ACHN (cell line): ENCODE measurements around the gene ARHGAP15.

Experiments
- DNase-seq: peaks from one replicate; pipeline ENCODE4 v3.0.0-alpha.2; 2015
- in situ Hi-C: cut with HindIII; loops from 2 replicates; pipeline ENCODE4 v1.10.0; 2017; ENCODE audit warnings: low sequenced_read_pairs, low pct_ligation_motif_present, low pct_unique_long_range_greater_than_20kb

Gene ARHGAP15

DNA sequence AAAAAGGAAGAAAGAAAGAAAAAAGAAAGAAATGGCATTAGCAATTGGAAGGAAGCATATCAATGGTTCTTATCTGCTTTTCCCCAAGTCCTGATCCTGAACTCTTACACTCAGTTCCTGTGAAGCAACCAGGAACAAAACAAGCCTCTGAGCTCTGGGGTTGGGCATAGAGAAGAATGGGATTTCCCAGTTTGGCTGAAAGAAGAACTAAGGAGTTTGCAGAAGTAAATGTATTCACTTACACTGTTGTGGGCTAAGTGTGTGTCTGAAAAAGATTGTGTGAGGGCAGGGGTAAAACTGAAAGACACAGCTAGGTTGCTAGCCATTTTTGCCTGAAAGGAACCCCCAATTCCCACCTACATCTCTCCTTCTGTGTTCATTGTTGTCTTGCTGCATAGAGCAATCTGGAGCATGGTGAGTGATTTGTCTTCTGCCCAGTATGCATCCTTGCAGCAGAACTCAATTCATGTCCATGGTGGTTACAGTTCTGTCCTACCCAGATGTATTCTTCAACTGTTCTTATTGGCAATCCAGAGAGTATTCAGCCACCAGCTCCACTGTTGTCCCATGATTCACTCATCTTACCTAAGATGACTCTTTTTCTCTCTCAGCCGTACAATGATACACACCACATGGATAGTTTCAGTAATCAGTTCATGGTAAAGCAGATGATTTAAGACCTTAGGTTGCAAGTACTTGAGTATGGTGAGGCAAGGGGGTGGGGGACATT, 348.7 kb downstream of the ARHGAP15 start:
- in situ Hi-C loops, result no loop called here
- no peak for DNase-seq

DNA sequence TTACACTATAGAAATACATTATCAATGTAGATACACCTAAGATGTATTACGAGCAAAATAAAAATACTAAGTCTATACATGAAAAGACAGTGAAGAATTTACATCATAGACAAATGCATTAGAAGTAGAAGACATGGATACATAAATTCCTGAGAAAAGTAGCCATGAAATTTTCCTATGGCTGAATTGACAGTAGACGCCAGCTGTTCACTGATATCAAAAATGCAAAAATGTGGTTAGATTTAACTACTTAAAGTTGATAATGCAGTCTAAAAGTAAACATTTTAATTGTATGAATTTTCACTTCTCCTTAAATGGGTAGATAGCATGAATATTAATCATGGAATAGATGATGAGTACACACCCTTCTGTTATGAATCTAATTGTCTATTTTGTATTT, 350.9 kb downstream of the ARHGAP15 start:
- no peak for DNase-seq
- in situ Hi-C loops, result no loop called here

DNA sequence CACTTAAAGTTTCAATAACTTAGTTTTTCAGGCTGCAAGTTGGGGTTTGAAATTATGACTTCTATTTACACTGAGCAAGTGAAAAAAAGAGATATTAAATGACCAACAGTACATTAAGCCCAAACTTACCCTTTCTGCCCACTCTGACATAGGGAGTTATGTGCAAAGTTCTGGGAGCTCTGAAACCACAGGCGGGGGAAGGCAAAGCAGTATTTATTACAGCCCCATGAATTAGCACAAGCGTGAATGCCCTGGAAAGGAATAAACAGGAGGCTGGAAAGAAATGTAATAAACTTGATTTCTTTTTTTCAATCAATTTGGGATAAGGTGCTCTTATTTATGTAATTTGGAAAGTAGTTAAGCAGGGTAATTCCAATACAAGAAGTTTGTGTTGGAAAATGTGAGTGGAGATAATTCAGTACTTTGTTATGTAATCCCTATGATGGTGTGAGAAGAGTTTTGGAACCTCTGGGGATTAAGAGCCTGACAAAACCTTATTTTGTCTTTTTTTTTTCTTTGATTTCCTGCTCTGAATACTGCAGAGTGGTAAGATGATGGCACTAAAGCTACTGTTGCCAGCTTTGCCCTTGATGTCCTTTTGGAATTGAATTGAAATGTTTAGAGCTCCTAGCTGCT, 351.5 kb downstream of the ARHGAP15 start:
- in situ Hi-C loops, result no loop called here
- no peak for DNase-seq

DNA sequence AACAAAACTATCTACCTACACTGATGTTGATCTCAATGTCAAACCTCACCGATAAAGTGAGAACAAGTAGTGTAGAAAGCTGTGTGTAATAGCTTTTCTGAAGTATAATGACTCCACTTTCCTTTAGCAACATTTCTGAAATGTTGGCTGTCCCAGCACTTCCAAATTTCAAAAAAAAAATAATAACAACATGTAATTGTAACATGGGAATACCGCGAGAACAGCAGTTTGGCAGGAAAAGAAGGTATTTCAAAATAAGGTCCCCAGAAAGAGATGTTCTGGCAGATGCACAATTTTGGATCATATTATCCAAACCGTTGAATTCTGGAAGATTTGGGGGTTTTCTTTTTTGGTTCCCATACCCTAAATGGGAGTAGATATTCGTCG, 352.0 kb downstream of the ARHGAP15 start:
- DNase-seq, result no peak
- in situ Hi-C loops, result no loop called here

DNA sequence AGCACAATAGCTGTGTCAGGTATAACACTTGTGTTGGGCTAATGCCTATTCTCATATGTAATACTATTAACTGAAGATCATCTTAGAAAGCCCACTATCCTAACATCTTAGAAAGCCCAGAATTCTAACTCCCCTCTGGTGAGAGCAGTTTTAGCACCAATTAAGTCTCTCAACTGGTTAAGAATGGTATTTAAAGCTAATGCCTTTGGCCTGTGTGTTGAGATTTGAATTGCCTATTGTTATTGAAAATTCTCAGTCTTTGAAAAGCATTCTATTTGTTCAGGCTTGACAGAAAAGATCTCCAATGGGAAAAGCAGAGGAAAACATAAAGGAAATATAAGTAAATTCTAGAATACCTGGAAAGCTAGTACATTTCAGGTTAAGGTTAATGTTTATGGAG, 352.5 kb downstream of the ARHGAP15 start:
- in situ Hi-C loops, result no loop called here
- no peak for DNase-seq

DNA sequence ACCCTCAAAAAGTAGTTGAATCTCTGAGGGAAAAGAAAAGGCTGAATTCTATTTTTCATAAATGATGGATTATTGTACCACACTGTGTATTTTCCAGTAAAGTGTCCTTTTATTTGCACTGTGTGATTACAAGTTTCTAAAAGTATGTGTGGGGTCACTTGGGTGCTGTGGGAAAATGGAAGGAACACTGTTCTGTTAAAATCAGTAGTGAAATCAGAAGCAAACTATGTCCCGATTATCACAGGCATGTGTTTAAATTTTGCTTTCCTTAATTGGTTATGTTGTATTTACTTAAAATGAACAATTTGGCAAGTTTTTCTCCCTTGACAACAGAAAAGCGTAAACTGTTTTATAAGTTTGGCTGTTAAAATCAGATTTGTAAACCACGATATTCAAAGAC, 353.1 kb downstream of the ARHGAP15 start:
- no peak for DNase-seq
- in situ Hi-C loops, result no loop called here

DNA sequence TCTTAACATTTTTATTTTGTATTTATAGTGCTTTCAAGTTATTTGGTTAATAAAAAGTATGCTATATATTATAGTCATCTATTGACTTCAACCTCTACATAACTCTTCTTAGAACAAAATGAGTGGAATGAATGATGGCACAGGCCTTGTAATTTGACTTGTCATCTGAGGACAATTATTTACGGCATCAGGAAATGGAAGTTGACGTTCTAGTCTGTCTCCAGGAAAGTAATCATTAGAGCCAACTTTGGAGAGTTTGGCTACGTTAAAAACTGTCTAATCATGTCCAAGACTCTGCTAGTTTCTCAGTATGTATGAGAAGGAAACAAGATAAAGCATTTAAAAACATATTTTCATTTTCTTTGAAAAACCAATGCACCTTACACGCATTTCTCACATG, 353.6 kb downstream of the ARHGAP15 start:
- no peak for DNase-seq
- in situ Hi-C loops, result no loop called here

DNA sequence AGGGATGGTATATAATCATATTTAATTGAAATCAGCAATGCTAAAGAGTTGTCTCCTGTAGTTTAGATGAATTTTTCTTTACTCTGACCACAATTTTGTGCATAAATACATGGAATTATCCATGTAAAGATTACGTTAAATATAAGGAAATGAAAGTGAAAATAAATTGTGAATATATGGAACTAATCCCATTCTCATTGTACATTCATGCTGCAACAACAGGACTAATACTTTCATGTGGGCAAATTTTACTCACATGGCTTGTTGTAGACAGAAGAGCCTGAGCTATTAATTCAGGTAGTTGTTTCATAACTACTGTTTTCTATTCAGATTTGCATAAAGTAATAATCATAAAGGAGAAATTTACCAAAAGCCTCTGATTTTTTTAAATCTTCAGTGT, 357.8 kb downstream of the ARHGAP15 start:
- no peak for DNase-seq
- in situ Hi-C loops, result no loop called here

DNA sequence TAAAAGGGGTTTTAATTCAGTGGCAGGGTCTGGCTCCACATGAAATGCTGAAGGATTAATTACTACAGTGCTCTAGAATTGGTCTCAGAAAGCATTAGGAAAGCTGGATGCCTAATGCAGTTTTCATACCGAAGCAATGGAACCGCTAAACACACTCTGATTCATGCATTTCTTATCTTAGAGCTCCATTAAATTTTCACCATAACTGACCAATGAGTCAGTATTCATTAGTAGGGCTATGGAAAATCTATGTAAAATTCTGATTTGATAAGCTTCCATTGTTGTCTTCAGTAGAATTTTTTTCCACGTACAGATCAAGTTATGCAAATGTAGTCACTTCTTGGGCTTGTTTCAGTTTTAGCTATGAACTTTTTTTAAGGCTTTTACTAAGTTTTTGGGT, 359.9 kb downstream of the ARHGAP15 start:
- in situ Hi-C loops, result no loop called here

DNA sequence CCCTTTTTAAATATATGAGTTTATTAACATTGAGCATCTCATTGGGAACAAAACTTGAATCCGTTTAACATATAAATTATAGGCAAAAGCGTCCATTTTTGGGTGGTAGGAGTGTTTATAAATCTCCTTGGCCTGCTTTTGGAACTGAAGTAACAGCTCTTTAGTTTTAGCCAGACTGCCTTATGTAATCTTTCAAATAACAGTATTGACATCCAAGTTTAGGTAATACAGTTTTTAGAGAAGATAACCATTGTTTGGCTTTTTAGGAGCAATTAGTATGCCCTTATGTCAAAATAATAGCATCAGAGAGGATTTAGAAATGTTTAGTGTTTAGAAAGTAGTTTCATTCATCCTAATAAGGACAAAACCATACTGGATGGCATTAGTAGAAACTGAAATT, 361.9 kb downstream of the ARHGAP15 start:
- in situ Hi-C loops, result no loop called here
- no peak for DNase-seq

More for the DNA sequence above, 359.9 kb downstream of the ARHGAP15 start:
- DNase-seq, result peak; percentile 44

DNA sequence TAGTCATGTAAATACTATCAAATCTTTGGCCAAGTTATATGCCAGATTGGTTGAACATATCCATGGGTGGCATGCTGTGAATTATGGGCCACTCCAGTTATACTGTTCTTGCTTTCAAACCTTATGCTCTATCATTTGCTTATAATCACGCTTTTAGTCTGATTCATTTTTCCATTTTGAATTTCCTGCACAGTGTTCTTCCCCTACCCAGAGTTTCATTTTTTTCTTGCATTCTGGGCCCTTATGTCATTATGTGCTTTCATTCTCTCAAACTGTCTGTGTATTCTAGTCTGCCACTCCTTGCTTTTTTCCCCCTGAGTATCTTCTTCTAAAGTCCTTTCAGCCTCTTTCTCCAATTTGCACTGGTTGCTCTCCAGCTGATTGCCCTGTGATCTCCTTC, 364.1 kb downstream of the ARHGAP15 start:
- in situ Hi-C loops, result no loop called here
- no peak for DNase-seq

DNA sequence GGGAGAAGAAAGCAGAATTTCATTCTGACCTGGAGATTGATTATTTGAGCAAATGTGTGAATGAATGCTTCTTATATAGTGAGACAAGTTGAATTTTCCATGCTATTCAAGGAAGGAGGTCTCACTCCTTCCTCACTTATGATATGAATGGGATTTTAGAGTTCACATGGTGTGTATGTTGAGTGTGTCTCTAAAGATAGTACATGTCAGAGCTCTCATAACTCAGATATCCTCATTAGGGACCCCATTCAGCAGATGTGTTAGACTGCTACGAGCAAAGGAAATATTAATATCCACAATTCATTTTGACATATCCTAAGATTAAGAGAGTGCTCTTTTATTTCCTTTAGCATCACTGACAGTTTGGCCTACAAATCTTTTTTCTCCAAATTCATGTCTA, 368.5 kb downstream of the ARHGAP15 start:
- in situ Hi-C loops, result no loop called here
- no peak for DNase-seq

DNA sequence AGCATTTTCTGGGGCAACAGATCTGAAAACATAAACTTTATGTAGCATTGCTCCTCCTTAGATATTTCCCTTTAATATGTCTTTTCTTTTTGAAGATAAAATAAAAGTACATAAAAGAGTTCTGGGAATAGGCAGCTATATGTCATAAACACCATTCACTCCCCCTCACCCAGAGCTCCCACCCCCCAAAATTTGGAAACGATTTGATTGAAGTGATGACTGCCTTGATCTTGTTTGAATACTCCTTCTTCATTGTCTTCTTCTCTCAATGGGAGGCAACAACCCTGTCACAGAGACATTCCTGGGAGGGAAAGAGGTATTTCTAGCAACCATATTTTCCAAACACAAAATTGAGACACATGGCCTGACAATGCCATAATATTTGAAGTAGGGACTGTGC, 369.3 kb downstream of the ARHGAP15 start:
- DNase-seq, result no peak
- in situ Hi-C loops, result no loop called here

DNA sequence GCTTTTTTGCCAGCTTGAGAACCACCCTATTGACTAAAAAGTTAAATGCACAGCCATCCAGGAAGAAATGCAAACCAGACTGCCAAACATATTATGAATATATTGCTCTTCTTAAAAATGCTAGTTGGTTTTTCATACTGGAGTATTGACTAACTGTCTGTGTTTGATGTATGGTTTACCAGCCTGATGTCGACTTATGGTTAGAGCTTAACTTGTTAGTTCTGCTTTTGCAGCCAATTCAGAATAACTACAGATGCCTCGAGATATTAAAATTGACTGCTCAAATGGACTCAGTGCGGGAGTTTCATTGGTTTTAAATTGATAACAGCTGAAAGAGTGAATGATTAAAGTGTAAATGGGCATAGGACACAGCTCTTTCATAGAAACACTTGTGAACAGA, 369.8 kb downstream of the ARHGAP15 start:
- in situ Hi-C loops, result no loop called here
- no peak for DNase-seq

DNA sequence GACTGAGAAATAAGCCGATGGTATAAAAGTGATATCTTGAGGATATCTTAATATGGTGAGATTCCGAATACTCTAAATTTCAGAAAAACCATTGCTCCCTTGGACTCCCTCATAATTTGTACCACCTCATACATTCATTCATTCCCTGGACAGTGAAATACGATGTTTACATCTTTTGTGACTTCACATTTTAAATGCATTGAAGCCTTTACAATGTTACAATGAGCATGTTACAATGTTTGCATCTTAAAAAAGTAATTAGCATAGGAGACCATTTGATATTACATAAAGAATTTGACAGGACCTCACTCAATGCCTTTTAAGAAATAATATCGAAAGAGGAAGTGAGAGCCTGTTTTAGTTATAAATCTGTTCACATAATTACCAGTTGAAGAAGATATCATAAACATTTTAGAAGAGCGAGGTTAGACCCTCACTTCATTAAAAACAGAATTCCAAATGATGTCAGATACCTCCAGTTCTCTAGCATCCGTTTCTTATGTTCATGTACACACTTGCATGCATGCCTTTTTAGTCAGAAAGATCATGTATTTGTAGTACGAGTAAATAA, 372.0 kb downstream of the ARHGAP15 start:
- in situ Hi-C loops, result no loop called here
- DNase-seq, result no peak

DNA sequence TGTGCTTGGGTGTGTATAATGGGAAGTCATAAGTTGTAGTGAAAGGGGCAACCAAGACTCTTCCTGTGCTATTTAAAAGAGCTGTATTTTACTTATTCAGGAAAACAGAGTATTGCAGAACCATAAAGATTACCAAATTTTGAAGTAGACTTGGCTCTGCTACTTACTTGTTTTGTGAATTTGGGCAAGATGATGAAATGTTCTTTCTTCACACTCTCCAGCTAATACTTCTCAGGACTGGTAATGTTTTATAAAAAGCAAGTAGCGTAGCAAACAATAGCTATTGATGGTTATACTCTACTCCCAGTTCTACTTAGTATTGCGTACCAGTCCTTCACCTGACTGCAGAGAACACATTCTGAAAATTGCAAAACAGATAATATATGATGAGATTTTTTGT, 374.1 kb downstream of the ARHGAP15 start:
- in situ Hi-C loops, result no loop called here
- no peak for DNase-seq

DNA sequence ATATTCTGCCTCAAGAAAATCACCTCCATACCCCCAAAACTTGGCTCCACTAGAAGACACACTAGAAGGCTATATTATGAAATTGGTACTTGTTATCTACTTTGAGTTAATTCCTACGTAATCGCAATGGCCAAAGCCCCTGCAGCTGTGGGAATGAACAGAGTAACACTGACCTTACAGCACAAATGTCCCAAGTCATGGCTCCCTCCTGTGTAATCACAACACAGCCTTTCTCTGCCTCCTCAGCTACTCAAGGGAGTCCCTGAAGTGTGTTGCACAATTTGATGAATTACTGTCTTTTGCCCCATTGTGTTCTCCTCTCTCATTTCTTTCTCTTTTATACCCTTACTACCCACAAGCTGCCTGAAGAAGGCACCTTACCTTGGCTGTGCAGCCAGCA, 375.2 kb downstream of the ARHGAP15 start:
- in situ Hi-C loops, result no loop called here
- no peak for DNase-seq

DNA sequence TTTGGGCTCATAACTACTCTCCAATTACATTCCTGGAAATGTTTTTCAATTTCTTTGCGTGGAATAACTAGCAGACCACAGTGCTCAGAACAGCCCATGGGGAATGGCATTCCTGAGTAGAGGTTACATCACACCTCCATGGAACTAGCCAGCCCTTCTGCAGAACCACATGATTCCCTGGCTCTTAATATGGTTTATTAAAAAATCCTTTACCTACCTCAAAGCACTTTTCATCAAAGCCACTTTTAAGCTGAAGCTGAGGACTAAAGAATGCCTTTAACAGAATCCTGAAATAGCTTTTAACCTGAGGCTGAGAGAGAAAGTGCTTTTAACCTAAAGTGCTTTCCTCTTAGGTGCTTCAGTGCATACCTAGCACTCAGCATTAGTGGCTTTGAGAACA, 376.3 kb downstream of the ARHGAP15 start:
- in situ Hi-C loops, result no loop called here
- no peak for DNase-seq

DNA sequence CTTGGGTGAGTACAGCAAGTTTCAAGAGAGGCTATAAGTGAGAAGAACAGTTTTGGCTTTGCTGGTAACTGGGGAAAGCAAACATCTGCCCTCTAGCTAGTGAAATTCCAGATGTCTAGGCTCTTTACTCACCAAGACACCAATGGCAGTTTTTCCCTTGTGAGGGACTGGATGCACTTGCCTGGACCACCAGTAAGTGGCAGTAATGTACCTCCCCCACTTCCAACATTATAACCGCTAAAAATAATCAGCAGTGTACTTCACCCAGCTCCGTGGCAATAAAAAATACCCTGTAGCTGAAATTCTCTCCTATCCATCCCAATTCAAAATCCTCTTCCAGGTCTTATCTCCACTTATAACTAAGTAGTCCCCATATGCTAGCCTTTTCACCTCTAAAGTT, 383.9 kb downstream of the ARHGAP15 start:
- DNase-seq, result peak; percentile 48

DNA sequence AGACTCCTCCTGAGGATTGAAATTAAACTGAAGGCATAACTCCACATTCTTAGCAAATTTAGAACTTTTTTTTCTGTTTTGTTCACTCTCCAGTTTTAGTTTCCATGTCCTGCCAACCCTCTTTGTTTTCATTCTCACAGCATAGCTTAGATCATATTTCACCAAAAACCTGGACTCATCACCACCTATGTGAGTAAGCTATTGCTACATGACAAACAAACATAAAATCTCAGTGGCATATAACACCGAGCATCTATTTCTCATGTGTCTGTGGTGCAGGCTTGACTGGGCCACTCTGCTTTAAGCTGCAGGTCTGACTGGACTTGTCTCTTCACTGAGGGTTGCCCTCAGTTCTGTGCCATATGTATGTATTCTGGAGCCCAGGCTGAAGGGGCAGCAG, 385.2 kb downstream of the ARHGAP15 start:
- no peak for DNase-seq
- in situ Hi-C loops, result no loop called here

More for the DNA sequence above, 383.9 kb downstream of the ARHGAP15 start:
- in situ Hi-C loops, result no loop called here
